Activated T-cell treated with anti-CD3 and anti-CD28 coated beads, Interleukin-2, amount 50 U/mL, for 4 hours (primary cell): Measurements from ENCODE around the gene MTIF3. TPM values are rescaled to one million over a fixed set of nuclear protein-coding genes. Genes with fewer than 3 reads are reported as not detected.
A peak's percentile ranks its signal among the peaks of the same experiment; 100 is the strongest.

Experiments used
- ATAC-seq, 2 donors: fragments of 200-7000 bp; cut with Tn5 transposase; one replicate each; pipeline ENCODE4 v1.10.0; 2021
- DNase-seq: peaks from one replicate; pipeline ENCODE4 v3.0.0-alpha.2; 2020
- H3K27me3 Mint-ChIP-seq: one replicate; pipeline ENCODE4 v1.8.0; 2021; ENCODE audit warnings: low read depth, mixed read lengths
- H3K36me3 Mint-ChIP-seq: one replicate; pipeline ENCODE4 v1.8.0; 2022; ENCODE audit warnings: mixed read lengths; ENCODE audit not compliant: insufficient read depth
- H3K4me1 Mint-ChIP-seq: one replicate; pipeline ENCODE4 v1.8.0; 2021; ENCODE audit warnings: low read depth, mixed read lengths
- H3K4me3 Mint-ChIP-seq: one replicate; pipeline ENCODE4 v1.8.0; 2021; ENCODE audit warnings: mild to moderate bottlenecking, moderate library complexity, mixed read lengths
- H3K9me3 Mint-ChIP-seq: one replicate; pipeline ENCODE4 v1.8.0; 2021; ENCODE audit warnings: mixed read lengths
- total RNA-seq, 3 donors: library from RNA; stranded (reverse); gene quantifications; one replicate each; pipeline ENCODE4 v1.2.1, GENCODE V29; 2021

The MTIF3 gene
- total RNA-seq, 3 donors from 2014 or later = 19.8 to 28.2 (median 21.2) TPM

DNA sequence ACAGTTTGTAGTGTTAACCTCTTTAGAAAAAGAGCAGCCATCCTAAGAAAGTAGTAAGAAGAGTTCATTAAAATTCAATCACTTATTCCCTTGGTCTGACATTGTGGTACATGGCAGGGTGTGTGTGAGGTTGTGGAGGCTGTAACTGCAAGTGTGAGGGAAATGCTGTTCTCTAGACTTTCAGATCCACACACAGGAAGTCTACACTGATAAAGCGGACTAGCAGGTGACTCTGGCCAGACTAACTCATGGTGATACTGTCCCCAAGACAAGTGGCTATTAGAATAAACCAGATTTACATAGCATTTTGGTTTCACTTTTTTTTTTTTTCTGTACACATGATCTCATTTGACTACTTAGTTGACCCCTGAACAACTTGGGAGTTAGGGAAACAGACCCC lies 10.0 kb downstream of the MTIF3 start:
- H3K27me3 Mint-ChIP-seq = no peaks in the 10 kb centered on the region
- peaks cover 31% of the 10 kb centered on the region for H3K36me3 Mint-ChIP-seq
- H3K9me3 Mint-ChIP-seq = no peaks in the 10 kb centered on the region
- H3K4me3 Mint-ChIP-seq = no peak overlapping the region
- ATAC-seq (no peak), DNase-seq (no peak)
- peaks cover 43% of the 10 kb centered on the region for H3K4me1 Mint-ChIP-seq

DNA sequence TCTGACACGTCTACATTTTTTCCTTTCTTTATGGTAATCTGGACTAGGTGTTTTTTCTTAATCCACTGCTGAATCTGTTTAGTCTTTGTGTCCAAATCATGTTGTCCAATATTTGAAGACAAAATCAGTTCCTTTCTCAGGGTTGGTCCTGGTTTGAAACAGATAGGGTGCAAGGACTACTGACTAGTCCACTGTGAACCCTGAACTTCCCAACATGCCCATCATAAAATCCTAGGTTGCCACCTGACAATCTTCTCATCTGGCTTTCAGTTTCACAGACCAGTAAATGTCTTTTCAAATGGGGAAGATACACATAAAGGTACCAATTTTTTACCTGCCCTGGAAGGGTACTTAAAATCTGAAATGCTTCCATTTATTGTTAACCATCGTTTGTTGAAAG lies 13.2 kb downstream of the MTIF3 start:
- Mint-ChIP-seq H3K36me3 (peaks cover 46% of the 10 kb centered on the region), H3K9me3 (no peaks in the 10 kb centered on the region), H3K4me1 (peaks cover 44% of the 10 kb centered on the region)

DNA sequence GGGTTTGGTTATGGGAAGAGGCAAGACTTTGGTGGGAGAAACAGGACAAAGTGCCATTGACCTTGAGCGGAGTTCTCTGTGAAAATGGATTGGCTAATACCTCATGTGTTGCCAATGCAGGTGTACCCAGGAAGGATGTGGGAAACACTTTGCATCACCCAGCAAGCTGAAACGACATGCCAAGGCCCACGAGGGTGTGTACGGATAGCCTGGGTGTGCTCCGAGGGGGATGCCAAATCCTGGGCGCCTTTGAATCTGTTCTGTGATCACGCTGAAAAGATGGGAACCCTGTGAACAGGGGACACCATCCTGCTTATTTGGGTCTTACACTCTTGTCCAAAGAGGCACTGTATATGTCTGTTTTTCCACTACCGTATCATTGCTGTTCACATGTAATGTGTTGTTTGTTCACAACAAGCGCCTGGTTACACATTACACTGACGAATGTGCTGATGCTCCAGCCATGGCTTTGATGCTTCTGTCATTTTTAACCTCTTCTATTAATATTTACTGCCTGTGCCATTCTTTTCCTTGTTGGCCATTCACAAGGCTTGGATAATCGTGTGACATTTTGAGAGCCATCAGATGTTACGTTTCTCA lies 17.7 kb downstream of the MTIF3 start:
- no peak for ATAC-seq
- H3K4me1 Mint-ChIP-seq = peaks cover 40% of the 10 kb centered on the region
- no peaks in the 10 kb centered on the region for H3K27me3 Mint-ChIP-seq
- no peak overlapping the region for H3K4me3 Mint-ChIP-seq
- no peak for DNase-seq
- peaks cover 52% of the 10 kb centered on the region for H3K36me3 Mint-ChIP-seq
- no peaks in the 10 kb centered on the region for H3K9me3 Mint-ChIP-seq

More for the DNA sequence above, 13.2 kb downstream of the MTIF3 start:
- Mint-ChIP-seq H3K27me3 (no peaks in the 10 kb centered on the region), H3K4me3 (no peak overlapping the region)
- DNase-seq = no peak
- no peak for ATAC-seq

DNA sequence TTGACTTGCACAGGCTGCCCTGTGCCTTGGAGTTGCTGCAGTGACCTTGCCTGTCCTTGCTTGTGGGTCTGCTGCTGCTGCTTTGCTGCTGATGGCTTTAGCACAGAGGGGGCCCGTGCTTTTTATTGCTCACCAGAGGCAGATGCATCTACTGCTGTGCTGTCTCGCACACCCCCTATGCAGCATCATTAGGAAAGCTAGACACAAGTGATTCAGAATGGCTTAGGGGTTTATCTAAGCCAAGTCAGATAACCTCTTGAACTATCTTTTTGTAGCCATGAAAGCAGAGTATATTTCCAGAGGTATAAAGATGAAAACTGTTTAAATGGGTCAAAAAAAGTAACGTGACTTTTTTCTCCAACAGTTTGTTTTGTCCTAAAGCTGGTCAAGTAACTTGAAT lies 18.2 kb downstream of the MTIF3 start:
- no peak overlapping the region for H3K4me3 Mint-ChIP-seq

DNA sequence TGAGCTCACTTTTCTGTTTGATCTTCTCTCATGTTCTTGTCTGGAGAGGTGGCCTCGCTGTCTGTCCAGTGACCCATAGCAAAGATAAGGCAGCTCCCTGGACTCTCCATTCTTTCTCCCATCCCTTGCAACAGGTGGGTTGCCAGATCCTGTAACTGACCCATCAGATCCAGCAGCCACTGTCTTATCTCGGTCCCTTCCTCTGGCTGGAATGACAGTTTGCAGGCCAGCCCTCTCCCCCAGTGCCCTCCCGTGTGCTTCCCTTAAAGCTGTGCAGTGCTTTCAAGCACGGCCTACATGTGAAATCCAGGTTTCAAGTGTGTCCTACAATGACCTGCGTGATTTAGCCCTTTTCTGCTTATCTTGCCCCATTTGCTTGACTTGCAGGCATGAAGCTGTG lies 22.2 kb downstream of the MTIF3 start:
- peaks cover 38% of the 10 kb centered on the region for H3K36me3 Mint-ChIP-seq
- peak overlapping the region; percentile 54 for H3K4me3 Mint-ChIP-seq
- DNase-seq (no peak), ATAC-seq (no peak)
- H3K27me3 Mint-ChIP-seq = no peaks in the 10 kb centered on the region
- H3K4me1 Mint-ChIP-seq = peaks cover 59% of the 10 kb centered on the region
- H3K9me3 Mint-ChIP-seq = no peaks in the 10 kb centered on the region

More for the DNA sequence above, 18.2 kb downstream of the MTIF3 start:
- DNase-seq (no peak), ATAC-seq (peak in 1 of 2 donors; percentile 22)
- H3K36me3 Mint-ChIP-seq = peaks cover 50% of the 10 kb centered on the region
- no peaks in the 10 kb centered on the region for H3K27me3 Mint-ChIP-seq
- H3K9me3 Mint-ChIP-seq = no peaks in the 10 kb centered on the region
- peaks cover 44% of the 10 kb centered on the region for H3K4me1 Mint-ChIP-seq

DNA sequence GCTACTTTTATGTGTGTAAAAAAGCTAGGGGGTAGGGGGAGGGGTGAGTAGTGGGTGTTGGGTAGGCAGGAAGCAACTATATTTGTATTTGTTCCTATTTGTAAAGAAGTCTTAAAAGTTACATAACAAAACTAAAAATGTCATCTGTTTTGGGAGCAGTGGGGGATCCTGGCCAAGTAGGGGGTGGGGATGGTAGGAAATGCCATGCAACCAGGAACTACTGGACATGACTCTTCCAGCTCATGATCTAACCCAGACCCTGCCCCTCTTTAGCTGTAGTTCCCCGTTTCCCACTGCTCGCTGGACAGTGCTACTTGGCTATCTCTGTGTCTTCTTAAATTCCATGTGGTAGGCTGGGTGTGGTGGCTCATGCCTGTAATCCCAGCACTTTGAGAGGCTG lies 22.7 kb downstream of the MTIF3 start:
- no peaks in the 10 kb centered on the region for H3K9me3 Mint-ChIP-seq
- DNase-seq (no peak), ATAC-seq (no peak)
- H3K27me3 Mint-ChIP-seq = no peaks in the 10 kb centered on the region
- H3K36me3 Mint-ChIP-seq = peaks cover 34% of the 10 kb centered on the region
- peaks cover 57% of the 10 kb centered on the region for H3K4me1 Mint-ChIP-seq
- H3K4me3 Mint-ChIP-seq = peak overlapping the region; percentile 91

DNA sequence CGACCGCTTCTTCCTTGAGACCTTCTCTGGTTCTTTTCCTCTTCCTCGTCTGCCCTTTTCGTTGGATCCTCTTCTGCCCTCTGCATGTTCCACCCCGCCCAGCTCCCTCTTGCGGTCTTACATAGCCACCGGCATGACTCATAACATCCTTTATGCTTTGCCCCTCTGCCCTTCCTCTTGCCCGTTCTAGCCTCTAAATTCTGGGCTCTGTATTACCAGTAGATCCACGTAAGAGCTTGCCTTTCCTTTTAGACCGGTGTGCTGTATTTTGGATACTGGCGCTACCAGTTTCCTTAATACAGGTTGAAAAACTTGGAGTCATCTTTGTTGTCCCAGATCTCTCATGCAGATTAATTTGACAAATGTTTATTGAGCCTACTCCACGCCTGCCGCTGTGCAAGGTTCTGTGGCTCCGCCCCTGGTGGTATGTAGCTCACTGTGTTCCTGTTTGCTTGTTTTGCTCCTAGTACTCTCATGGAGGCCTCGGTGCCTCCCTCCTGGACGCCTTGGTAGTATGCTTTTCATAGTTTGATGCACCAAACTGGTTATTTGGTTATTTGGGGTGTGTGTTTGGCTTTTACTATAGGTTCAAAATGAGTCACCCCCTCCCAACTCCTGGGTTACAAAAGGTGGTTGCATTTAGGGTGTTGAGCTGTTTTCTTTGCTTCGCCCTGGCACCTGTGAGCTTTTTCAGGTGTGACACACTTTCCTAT lies 24.3 kb downstream of the MTIF3 start:
- Mint-ChIP-seq H3K9me3 (no peaks in the 10 kb centered on the region), H3K36me3 (peaks cover 23% of the 10 kb centered on the region), H3K4me3 (peak overlapping the region; percentile 91), H3K27me3 (no peaks in the 10 kb centered on the region), H3K4me1 (peaks cover 45% of the 10 kb centered on the region)
- peak; percentile 66 for DNase-seq
- peak; percentile 46 to 47 for ATAC-seq

DNA sequence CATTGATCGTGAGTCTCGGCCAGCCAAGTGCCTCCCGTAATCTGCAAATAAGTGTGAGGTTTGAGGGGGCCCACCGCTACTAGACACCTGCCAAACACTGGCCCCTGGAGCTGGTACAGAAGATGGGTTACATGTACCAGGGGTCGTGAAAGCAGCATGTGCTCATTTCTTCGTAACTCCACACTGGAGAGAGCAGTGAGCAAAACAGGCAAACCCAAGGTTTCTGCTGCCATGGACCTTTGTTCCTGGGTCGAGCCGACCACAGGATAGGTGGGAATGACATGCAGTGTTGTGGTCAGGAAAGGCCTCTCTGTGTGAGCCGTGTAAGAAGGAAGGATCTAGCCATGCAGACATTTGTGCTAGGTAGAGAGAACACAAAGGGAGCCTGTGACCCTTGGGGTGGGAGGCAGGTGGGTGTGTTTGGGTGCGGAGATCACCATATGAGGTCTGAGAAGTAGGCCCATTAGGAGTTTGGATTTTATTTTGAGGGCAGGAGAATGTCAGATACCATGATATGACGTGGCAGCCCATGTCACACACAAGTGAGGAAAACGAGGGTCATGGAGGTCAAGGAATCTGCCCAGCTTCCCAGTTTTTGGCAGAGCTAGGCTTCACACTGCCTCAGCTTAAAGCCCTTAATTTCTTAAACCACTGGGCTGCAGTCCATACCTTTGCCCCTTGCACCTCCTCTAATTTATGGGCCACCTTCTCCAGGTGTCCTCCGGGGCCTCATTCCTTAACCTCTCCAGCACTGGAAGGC lies 25.0 kb downstream of the MTIF3 start:
- ATAC-seq (no peak), DNase-seq (no peak)
- H3K27me3 Mint-ChIP-seq = no peaks in the 10 kb centered on the region
- peak overlapping the region; percentile 91 for H3K4me3 Mint-ChIP-seq
- H3K9me3 Mint-ChIP-seq = no peaks in the 10 kb centered on the region
- peaks cover 16% of the 10 kb centered on the region for H3K36me3 Mint-ChIP-seq
- H3K4me1 Mint-ChIP-seq = peaks cover 38% of the 10 kb centered on the region

DNA sequence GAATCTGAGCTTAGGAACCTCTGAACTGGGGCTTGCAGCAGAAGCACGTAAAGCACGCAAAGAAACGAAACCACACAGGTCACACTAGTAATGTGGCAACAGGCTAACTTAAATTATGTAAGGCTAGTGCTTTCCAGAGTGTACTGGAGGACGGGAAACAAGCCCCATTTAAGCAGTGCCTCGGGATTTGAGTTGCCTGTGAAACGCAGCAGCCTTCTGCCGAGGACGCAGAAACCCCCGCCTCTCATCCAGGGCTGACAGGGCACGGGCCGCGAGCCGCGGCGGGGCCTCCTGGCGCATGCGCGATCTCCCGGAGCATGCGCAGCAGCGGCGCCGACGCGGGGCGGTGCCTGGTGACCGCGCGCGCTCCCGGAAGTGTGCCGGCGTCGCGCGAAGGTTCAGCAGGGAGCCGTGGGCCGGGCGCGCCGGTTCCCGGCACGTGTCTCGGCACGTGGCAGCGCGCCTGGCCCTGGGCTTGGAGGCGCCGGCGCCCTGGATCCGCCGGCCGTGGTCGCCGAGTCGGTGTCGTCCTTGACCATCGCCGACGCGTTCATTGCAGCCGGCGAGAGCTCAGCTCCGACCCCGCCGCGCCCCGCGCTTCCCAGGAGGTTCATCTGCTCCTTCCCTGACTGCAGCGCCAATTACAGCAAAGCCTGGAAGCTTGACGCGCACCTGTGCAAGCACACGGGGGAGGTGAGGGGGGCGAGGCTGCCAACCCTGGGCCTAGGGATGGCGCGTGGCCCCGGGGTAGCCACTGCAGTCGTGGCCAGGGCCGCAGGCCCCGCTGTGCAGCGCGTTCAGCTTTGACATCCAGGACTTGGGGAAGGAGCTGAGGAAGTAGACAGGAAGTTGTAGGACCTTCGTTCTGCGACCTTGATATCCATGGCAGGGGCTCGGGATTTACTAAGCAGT lies 25.9 kb downstream of the MTIF3 start, which contains the start of gene GTF3A:
TSS of gene GTF3A (plus strand) at position 374 of the 912 bp plus-strand sequence.
- H3K27me3 Mint-ChIP-seq = no peaks in the 10 kb centered on the region
- H3K36me3 Mint-ChIP-seq = peaks cover 14% of the 10 kb centered on the region
- H3K4me3 Mint-ChIP-seq = peak within 1 kb of the TSS; percentile 91
- peaks cover 37% of the 10 kb centered on the region for H3K4me1 Mint-ChIP-seq
- DNase-seq = peak; percentile 86
- peak; percentile 68 to 72 for ATAC-seq
- H3K9me3 Mint-ChIP-seq = no peaks in the 10 kb centered on the region

DNA sequence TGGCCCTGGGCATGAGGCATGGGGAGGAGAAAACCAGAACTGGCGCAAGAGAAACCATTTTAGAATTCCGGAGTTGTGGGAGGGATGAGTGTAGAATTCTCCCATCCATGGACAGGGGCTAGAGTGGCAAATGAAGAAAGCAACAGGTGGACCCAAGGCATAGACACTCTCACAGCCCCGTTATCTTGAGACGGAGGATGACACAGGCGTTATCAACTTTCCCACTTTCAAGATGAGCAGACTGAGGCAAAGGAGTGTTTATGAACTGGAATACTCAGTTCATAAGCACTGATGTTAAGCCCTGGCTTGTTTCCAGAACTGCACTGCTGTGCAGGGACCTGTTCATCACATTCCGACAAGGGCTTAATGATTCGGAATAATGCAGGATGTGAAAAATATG lies 27.0 kb downstream of the MTIF3 start:
- DNase-seq = no peak
- Mint-ChIP-seq H3K4me3 (peak overlapping the region; percentile 79), H3K9me3 (no peaks in the 10 kb centered on the region), H3K4me1 (peaks cover 34% of the 10 kb centered on the region), H3K36me3 (peaks cover 10% of the 10 kb centered on the region), H3K27me3 (no peaks in the 10 kb centered on the region)
- ATAC-seq = no peak

DNA sequence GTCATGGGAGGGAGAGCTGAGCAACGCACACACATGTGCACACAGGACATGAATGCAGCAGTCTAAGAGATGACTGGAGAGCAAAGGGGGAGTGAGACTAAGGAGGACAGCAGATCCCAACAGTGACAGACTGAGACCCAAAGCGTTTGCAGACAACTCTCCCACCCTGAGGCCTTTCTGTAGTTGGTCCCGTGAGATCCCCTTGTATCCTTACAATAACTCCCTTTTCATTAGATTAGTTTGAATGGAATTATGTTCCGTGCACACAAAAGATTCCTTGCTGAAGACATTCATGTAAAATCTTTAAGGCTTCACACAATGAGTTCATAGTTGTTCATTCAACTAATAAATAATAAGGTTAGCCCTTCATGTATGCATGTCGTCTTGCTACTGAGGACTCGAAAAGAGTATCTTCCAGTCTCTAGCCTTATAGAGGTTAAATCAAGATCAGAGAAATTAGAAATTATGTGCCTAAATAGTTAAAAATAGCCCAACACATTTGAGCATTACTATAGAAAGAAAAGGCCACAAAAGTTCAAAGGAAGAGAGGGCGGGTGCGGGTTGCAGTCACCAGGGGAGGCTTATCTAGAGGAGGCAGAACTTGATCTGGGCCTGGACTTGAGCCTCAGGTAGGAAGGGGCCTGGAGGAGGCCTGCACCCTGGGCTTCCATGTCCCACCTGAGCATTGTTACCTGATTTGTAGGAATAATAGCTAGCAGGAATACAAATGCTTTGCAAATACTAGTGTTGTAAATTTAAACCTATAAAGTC lies 29.1 kb downstream of the MTIF3 start:
- Mint-ChIP-seq H3K9me3 (no peaks in the 10 kb centered on the region), H3K4me3 (no peak overlapping the region), H3K36me3 (no peaks in the 10 kb centered on the region), H3K4me1 (peaks cover 15% of the 10 kb centered on the region), H3K27me3 (no peaks in the 10 kb centered on the region)
- no peak for DNase-seq
- ATAC-seq = no peak

DNA sequence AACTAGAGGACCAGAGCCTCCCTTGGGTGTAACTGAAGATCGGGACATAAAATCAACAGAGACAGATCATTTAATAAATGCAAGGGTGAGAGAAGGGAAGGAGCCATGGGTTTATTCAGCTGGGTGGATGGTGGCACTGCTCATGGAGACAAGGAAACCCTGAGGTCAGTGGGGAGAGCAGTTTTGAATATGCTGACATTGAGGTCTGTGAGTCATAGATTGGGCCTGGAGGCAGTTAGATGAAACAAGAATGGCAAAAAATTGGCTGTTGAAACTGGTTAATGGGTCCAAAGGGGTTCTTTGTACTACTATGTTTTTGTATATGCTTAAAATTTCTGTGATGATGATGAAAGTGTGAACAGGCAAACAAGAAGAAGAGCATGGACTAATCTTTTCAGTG lies 31.0 kb downstream of the MTIF3 start:
- Mint-ChIP-seq H3K9me3 (no peaks in the 10 kb centered on the region), H3K4me3 (no peak overlapping the region), H3K36me3 (no peaks in the 10 kb centered on the region), H3K27me3 (peaks cover 3% of the 10 kb centered on the region), H3K4me1 (peaks cover 9% of the 10 kb centered on the region)
- DNase-seq (no peak), ATAC-seq (no peak)

DNA sequence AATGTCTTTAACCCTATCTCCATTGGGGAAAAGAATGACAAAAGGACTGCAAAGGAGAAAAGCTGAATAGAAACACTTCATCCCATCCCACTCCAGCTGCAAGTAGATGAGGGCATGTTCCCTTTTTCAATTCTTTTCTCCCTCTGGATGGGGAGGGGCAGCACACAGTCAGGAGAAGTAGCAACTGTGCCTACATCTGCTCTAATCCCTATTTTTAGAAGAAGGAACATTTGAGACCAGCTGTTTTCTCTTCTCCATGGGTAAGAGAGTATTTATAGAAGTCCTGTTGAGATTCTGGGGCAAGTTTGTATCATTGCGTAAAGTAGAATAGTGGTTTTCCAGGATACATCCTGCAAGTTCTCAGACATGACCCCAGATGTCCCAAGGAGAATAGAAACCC lies 35.2 kb downstream of the MTIF3 start:
- Mint-ChIP-seq H3K36me3 (no peaks in the 10 kb centered on the region), H3K4me1 (no peaks in the 10 kb centered on the region), H3K27me3 (peaks cover 11% of the 10 kb centered on the region), H3K9me3 (no peaks in the 10 kb centered on the region), H3K4me3 (no peak overlapping the region)
- ATAC-seq (no peak), DNase-seq (no peak)
